Fibroblast of lung (primary cell): Measurements from ENCODE around the gene PIGR. TPM values are rescaled to one million over a fixed set of nuclear protein-coding genes. Genes with fewer than 3 reads are reported as not detected.

Source experiments
- DNase-seq, 2 donors: peaks; one replicate each; pipeline versions ENCODE4 v3.0.0 to v3.0.0-alpha.2; 2010; ENCODE audit warnings: low read depth in 2 of 2
- H2AFZ ChIP-seq: 2 replicates; pipeline ENCODE4 v1.5.1; 2012; ENCODE audit warnings: low read length, control low read depth, inconsistent platforms
- H3K27ac ChIP-seq: 2 replicates; pipeline ENCODE4 v1.5.1; 2011; ENCODE audit warnings: low read length, control low read depth; ENCODE audit not compliant: insufficient read depth
- H3K27me3 ChIP-seq: 2 replicates; pipeline ENCODE4 v1.5.1; 2011; ENCODE audit warnings: mild to moderate bottlenecking, low read length; ENCODE audit not compliant: control insufficient read depth, insufficient read depth
- H3K36me3 ChIP-seq: 2 replicates; pipeline ENCODE4 v1.5.1; 2011; ENCODE audit warnings: low read length; ENCODE audit not compliant: control insufficient read depth, insufficient read depth
- H3K4me1 ChIP-seq: 2 replicates; pipeline ENCODE4 v1.5.1; 2011; ENCODE audit warnings: low read length; ENCODE audit not compliant: control insufficient read depth, insufficient read depth; ENCODE audit errors: extremely low read depth
- H3K4me2 ChIP-seq: 2 replicates; pipeline ENCODE4 v1.5.1; 2011; ENCODE audit warnings: low read length, control low read depth; ENCODE audit not compliant: insufficient read depth; ENCODE audit errors: extremely low read depth
- H3K4me3 ChIP-seq, 4 experiments: fragments of 200-600 bp in 1 of 4; sonication (generic) in 1 of 4; replicated peaks in 1 of 4; 2 replicates each; pipeline ENCODE4 v1.5.1; 2011 to 2016; ENCODE audit warnings: low read length in 4 of 4, low read depth in 3 of 4, mild to moderate bottlenecking in 3 of 4, control low read depth in 2 of 4, inconsistent platforms in 1 of 4, mixed read lengths in 1 of 4; ENCODE audit not compliant: insufficient read depth in 1 of 4; ENCODE audit errors: control extremely low read depth in 1 of 4
- H3K79me2 ChIP-seq: 2 replicates; pipeline ENCODE4 v1.5.1; 2012; ENCODE audit warnings: mild to moderate bottlenecking, low read length, inconsistent platforms; ENCODE audit not compliant: control insufficient read depth, insufficient read depth
- H3K9ac ChIP-seq: 2 replicates; pipeline ENCODE4 v1.5.1; 2011; ENCODE audit warnings: mild to moderate bottlenecking, low read length, control low read depth; ENCODE audit not compliant: insufficient read depth
- H3K9me3 ChIP-seq: 2 replicates; pipeline ENCODE4 v1.5.1; 2012; ENCODE audit warnings: low read depth, low read length; ENCODE audit not compliant: control insufficient read depth, insufficient read depth
- H4K20me1 ChIP-seq: 2 replicates; pipeline ENCODE4 v1.5.1; 2011; ENCODE audit warnings: low read length; ENCODE audit not compliant: control insufficient read depth, insufficient read depth; ENCODE audit errors: extremely low read depth
- EZH2 ChIP-seq: IDR thresholded peaks from 2 replicates; pipeline ENCODE4 v1.5.1; 2012; ENCODE audit warnings: low read length, control low read depth, mild to moderate bottlenecking; ENCODE audit errors: missing control alignments
- polyA plus RNA-seq, 2 donors: library from polyadenylated mRNA; depleted of rRNA in 1 of 2; stranded (reverse) in 1 of 2; unstranded in 1 of 2; fragments of >200 nt; gene quantifications; 2 replicates each; pipeline ENCODE4 v1.2.1, GENCODE V29; 2011 to 2012; ENCODE audit warnings: missing spikeins in 1 of 2
- total RNA-seq: library from RNA; depleted of rRNA; stranded (reverse); fragments of >200 nt; gene quantifications from 2 replicates; pipeline ENCODE4 v1.2.1, GENCODE V29; 2014
- TF ChIP-seq, protein P1 (sequence below), 2 donors: IDR thresholded peaks in 1 of 2; conservative IDR thresholded peaks in 1 of 2; 1 replicate in 1 of 2; 2 replicates in 1 of 2; pipeline ENCODE4 v1.5.1; 2011 to 2012; ENCODE audit warnings: low read length in 2 of 2, control low read depth in 1 of 2, inconsistent platforms in 1 of 2, low read depth in 1 of 2, mild to moderate bottlenecking in 1 of 2

Gene PIGR
- total and polyA plus RNA-seq, 2 donors (not counting 1 experiment from before 2014, with no cell fraction given): not detected

DNA sequence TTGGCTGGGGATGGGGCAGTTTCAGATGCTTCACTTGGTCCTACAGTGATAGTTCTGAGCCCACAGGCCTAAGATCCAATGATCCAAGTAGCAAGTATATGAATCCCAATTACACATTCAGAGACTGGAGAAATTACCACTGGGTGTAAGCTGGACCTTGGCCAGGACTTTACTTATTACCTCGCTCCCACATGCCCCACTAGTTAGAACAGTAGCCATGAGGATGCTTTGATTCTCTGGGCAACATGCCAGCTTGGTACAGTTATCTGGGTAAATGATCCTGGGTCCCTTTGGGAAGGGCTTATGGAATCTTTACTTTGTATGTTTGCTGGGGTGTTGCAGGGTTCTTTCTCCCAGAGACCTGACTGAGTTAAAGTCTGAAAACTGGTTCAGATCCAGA is 29.0 kb upstream of the PIGR start:
- Histone ChIP-seq H3K79me2 (no peaks in the 10 kb centered on the region), H3K4me3 (no peak overlapping the region), H3K4me2 (no peak overlapping the region), H3K27me3 (peaks cover 11% of the 10 kb centered on the region), H3K9me3 (no peaks in the 10 kb centered on the region), H4K20me1 (no peaks in the 10 kb centered on the region), H3K4me1 (no peaks in the 10 kb centered on the region), H3K9ac (no peak overlapping the region), H2AFZ (no peak overlapping the region), H3K36me3 (no peaks in the 10 kb centered on the region), H3K27ac (no peak overlapping the region)
- DNase-seq: no peak
- TF ChIP-seq EZH2: no peak
- TF ChIP-seq, protein P1, sequence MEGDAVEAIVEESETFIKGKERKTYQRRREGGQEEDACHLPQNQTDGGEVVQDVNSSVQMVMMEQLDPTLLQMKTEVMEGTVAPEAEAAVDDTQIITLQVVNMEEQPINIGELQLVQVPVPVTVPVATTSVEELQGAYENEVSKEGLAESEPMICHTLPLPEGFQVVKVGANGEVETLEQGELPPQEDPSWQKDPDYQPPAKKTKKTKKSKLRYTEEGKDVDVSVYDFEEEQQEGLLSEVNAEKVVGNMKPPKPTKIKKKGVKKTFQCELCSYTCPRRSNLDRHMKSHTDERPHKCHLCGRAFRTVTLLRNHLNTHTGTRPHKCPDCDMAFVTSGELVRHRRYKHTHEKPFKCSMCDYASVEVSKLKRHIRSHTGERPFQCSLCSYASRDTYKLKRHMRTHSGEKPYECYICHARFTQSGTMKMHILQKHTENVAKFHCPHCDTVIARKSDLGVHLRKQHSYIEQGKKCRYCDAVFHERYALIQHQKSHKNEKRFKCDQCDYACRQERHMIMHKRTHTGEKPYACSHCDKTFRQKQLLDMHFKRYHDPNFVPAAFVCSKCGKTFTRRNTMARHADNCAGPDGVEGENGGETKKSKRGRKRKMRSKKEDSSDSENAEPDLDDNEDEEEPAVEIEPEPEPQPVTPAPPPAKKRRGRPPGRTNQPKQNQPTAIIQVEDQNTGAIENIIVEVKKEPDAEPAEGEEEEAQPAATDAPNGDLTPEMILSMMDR (conservative IDR thresholded peaks at IDR 0.05 in 1 of 2, IDR thresholded peaks at IDR 0.05 in 1 of 2; ENCODE audit: low read depth in 1 of 2, low read length in 2 of 2): no peak

DNA sequence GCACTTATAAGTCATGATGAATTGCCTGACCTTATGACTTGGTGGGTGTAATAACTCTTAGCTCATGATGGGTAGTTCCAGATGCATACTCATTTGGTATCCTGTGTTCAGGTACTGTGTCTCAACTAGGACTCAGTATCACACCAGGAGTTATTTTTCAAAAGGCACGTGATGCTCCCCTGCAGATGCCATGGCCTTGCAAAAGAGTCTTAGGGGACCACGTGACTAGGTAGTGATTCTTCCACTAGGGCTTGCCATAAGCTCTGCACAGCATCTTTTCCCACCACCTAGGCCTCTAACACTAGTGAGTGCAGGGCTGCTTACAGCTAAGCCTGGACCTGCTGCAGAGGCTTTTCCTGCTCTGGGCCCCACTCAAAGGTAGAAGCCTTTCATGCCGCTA is 27.9 kb upstream of the PIGR start:
- H3K4me3 ChIP-seq: no peak overlapping the region
- no peak overlapping the region for H3K27ac ChIP-seq
- H2AFZ ChIP-seq: no peak overlapping the region
- H4K20me1 ChIP-seq: no peaks in the 10 kb centered on the region
- no peaks in the 10 kb centered on the region for H3K36me3 ChIP-seq
- peaks cover 10% of the 10 kb centered on the region for H3K27me3 ChIP-seq
- no peaks in the 10 kb centered on the region for H3K79me2 ChIP-seq
- H3K4me1 ChIP-seq: no peaks in the 10 kb centered on the region
- no peak for DNase-seq
- H3K9ac ChIP-seq: no peak overlapping the region
- H3K4me2 ChIP-seq: no peak overlapping the region
- TF ChIP-seq, protein P1 (conservative IDR thresholded peaks at IDR 0.05 in 1 of 2, IDR thresholded peaks at IDR 0.05 in 1 of 2; ENCODE audit: low read depth in 1 of 2, low read length in 2 of 2): no peak
- TF ChIP-seq EZH2: no peak
- no peaks in the 10 kb centered on the region for H3K9me3 ChIP-seq

DNA sequence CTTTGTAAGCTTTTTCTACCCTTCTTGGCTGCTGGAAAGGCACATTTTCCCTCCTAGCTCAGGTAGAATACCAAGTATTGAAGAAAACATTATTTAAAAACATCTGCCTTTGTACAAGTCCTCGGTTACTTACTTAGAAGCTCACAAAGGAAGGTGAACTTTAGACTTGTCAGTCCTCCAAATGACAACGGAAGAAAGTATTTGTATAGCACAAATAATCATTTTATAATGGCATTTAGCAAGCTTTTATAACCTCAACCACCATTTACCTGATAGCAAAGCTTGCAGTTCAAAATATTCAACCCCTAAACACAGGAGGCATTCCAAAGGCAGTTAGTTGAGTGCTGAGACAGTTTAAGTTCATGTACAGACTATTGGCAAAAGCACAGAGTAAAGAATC is 26.5 kb upstream of the PIGR start:
- Histone ChIP-seq H3K4me3 (no peak overlapping the region), H3K4me2 (no peak overlapping the region), H4K20me1 (no peaks in the 10 kb centered on the region), H3K4me1 (no peaks in the 10 kb centered on the region), H3K79me2 (no peaks in the 10 kb centered on the region), H3K27ac (no peak overlapping the region), H3K9me3 (no peaks in the 10 kb centered on the region), H3K36me3 (no peaks in the 10 kb centered on the region), H2AFZ (no peak overlapping the region), H3K9ac (no peak overlapping the region), H3K27me3 (peaks cover 7% of the 10 kb centered on the region)
- TF ChIP-seq, protein P1 (conservative IDR thresholded peaks at IDR 0.05 in 1 of 2, IDR thresholded peaks at IDR 0.05 in 1 of 2; ENCODE audit: low read depth in 1 of 2, low read length in 2 of 2): no peak
- no peak for TF ChIP-seq EZH2
- DNase-seq: no peak
